GM19438 (cell line): ENCODE data around the gene FGF9.

Experiments
- ATAC-seq: cut with Tn5 transposase; IDR thresholded peaks from one replicate; pipeline ENCODE4 v1.9.1; 2021; ENCODE audit warnings: low read depth; ENCODE audit not compliant: unreplicated experiment

FGF9 gene

GRCh38 chr13:21670883-21671619 lies at the start of gene FGF9:
FGF9 (plus strand) TSS chr13:21671073; CDS start chr13:21671913, 840 bp downstream.
- peak; percentile 46 for ATAC-seq

DNA sequence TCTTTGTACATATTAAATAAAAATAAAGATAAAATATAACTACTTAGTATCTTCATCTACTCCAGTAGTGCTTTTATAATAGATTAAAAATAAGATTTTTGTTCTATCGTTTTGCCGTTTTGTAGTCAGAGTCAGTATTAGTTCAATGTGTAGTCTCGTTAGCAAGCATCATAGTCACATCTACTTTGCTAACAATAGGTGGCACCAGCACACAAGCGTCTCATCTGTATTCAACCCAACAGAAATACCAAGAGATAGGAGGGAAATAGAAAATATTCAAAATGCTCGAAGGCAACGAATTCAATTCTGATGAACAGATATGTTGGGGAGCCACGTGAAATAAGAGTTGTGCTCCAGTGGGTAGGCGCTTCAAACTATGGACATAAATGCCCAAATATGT lies 45.5 kb upstream of the FGF9 start:
- no peak for ATAC-seq

- ATAC-seq: no peak
Measured at GRCh38 chr13:21632196-21632595, 38.7 kb upstream of the FGF9 start.

DNA sequence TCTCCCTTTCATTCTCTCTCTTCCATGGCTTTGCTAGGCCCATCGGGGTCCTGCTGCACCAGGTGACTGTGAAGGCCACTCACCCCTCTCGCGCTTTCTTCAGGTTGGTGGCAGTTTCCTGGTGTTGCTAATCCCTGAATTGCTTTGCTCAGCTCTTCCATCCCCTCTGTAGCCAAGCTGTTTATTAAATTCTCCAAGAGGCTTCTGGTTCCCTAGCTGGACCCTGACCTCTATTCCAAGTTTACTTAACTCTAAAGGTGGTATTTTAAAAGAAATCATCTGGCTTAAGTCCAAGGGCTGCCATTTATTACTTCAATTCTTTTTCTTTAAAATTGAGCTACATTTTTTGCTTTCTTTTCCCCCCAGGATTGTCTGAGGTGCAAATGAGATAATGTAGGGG lies 34.2 kb upstream of the FGF9 start:
- no peak for ATAC-seq

DNA sequence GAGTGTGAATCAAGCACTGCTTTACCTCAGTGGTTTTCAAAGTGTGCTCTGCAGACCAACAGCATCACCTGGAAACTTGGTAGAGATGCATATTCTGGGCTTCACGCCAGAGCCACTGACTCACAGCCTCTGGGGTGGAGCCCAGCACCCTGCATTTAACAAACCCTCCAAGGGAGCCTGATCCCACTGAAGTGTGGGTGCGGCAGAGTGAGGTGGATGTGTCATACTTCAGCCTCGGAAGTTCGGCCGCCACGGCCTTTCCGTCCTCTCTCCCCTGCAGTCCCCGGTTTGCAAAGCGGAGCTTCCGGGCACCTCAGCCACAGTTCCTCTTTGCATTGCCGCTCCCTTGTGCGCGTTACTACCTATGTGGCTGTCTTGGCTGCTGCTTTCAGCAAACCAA lies 33.6 kb upstream of the FGF9 start:
- ATAC-seq: no peak

GRCh38 chr13:21638319-21639282 lies 32.3 kb upstream of the FGF9 start:
- no peak for ATAC-seq

- ATAC-seq: no peak
Measured at GRCh38 chr13:21639561-21639960, 31.3 kb upstream of the FGF9 start.

DNA sequence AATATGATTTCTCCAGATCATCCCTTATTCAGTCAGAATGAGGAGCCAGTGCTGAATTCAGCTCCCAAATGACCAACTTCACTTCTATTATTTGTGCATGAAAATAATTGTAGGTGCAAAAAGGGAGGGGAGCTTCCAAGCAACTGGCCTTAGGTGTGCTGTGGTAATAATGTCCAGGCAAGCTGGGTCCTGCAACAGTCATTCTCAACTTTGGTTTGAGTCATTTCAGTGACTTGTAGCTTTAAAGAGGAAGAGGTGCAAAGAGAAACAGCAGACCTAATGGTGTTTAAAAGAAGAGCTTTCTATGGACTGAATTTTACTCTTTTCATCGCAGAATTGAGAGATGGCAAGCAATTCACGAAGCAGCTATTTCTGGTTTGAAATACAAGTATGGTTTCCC lies 29.2 kb upstream of the FGF9 start:
- ATAC-seq: no peak

- no peak for ATAC-seq
Measured at GRCh38 chr13:21657538-21657937, 13.3 kb upstream of the FGF9 start.

- no peak for ATAC-seq
Measured at GRCh38 chr13:21659087-21659486, 11.8 kb upstream of the FGF9 start.

DNA sequence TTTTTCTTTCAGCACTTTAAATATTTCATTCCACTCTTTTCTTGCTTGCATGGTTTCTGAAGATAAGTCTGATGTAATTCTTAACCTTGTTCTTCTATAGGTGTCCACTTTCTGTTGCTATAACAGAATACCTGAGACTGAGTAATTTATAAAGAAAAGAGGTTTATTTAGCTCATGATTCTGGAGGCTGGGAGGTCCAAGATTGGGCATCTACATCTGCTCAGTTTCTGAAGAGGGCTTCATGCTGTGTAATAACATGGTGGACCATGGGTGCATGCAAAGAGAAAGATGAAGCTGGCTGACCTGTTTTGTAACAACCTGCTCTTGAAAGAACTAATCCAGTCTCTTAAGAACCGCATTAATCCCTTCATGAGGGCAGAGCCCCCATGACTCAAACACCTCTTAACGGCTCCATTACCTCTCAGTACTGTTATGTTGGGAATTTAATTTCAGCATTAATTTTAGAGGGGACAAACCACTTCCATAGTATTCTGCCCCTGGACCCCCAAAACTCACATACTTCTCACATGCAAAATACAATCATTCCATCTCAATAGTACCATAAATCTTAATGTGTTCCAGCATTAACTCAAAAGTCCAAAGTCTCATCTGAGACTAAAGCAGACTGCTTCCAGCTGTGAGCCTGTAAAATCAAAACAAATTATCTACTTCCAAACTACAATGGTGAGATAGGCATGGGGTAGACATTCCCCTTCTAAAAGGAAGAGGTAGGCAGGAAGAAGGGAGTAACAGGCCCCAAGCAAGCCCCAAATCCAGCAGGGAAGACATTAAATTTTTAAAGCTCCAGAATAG lies 9.6 kb upstream of the FGF9 start:
- ATAC-seq: no peak

GRCh38 chr13:21663197-21663596 lies 7.7 kb upstream of the FGF9 start:
- no peak for ATAC-seq

DNA sequence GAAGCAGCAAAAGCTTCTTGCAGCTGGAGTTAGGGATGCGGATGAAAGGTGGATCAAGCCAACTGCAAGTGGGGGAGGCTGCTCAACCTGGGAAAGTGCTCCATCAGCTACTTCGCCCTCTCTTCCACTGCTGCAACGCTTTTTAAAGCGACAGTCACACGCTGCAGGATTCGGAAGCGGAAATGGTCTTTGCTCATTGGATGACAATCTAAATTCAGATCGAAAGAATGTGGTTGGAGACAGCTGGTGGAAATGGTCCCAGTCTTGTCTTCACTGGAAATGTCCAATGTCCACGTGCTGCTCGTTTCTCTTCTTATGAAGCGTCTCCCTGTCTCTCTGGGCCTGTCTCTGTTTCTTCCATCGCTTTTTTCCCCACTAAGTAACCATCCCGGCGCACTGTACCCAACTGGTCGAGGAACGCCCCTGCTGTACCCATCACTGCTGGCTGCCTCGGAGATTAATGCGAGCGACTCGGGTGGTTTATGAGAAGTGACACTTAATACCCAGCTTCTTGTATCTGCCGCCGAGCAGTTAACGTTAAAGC lies 2.1 kb upstream of the FGF9 start:
- ATAC-seq: no peak

GRCh38 chr13:21670006-21670882 lies 629 bp upstream of the FGF9 start:
- peak; percentile 36 for ATAC-seq

DNA sequence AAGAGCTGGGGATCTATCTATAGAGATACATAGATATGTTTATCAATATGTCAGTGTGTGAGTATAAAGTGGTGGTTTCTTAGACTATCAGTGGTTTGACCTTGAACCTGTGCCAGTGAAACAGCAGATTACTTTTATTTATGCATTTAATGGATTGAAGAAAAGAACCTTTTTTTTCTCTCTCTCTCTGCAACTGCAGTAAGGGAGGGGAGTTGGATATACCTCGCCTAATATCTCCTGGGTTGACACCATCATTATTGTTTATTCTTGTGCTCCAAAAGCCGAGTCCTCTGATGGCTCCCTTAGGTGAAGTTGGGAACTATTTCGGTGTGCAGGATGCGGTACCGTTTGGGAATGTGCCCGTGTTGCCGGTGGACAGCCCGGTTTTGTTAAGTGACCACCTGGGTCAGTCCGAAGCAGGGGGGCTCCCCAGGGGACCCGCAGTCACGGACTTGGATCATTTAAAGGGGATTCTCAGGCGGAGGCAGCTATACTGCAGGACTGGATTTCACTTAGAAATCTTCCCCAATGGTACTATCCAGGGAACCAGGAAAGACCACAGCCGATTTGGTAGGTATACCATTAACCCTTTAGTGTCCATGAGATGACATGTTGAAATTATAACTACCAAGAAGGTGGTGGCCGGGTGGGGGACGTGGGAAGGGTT lies 880 bp downstream of the FGF9 start:
- ATAC-seq: no peak

DNA sequence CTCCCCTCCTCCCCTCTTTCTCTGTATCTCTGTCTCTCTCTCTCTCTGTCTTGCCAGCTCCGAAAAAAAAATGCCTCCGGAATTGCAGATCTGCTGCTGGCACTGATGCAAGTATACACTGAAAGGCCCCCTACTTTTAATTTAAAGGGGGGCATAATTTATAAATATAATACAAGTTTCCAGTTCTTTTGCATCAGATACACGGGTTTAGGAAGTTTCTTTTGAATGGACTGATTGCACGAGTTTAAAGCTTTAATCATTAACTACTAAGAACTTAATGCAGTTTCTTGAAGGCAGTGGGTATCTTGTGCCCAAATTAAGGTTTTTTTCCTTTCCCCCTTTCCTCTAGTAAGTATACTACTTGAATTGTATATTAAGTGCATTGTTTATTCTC lies 1.4 kb downstream of the FGF9 start:
- no peak for ATAC-seq

DNA sequence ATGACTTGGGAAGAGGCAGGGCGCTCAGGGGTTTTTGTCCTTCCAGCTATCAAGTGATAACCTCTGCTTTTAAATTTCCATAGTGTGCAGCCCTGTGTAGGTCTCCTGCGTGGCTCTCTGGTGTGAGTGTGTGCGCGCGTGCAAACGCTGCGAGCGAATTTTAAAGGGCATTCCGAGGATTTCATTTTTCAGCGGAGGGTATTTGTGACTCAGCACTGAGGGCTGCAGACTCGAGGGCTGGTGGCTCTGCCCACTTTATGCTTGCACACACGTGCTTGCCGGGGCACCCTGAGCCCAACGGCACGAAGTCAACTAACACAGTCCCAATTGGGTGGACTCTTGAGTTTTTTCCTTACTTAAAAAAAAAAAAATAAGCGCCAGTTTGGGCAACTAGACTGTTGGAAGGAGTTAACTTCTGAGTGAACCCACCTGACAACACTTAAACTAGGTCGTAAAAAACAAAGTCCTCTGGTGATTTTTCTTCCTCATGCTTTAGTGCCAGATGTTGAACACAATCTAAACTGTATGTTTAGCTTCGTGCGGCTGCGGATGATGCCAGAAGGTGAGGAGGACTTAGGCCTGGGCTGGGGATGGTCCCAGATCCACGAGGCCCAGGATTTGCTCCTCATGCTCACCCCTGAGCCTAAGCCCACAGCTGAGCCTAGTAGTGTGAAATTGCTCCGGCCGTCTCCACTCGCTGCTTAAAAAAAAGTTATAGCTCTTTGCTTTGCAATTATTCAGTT lies 2.1 kb downstream of the FGF9 start:
- ATAC-seq: no peak

DNA sequence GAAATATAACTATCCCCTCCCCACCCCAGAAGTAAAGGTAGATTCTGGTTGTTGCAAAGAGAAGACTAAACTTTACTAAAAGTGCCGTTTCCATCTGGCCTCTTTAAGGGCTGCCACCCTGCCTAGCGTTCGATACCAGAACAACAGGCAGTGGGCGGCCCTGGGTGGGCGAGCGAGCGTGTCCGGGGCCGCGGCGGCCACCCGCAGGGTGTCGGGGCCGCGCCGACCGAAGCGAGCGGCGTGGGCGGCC lies 2.6 kb downstream of the FGF9 start:
- ATAC-seq: no peak
